ENCODE results near the gene PHYKPL. TPM values are rescaled to one million over a fixed set of nuclear protein-coding genes. Genes with fewer than 3 reads are reported as not detected.

The PHYKPL gene
- total and polyA plus RNA-seq, 11 donors: 21.3 to 56.2 (median 38.6) TPM

DNA sequence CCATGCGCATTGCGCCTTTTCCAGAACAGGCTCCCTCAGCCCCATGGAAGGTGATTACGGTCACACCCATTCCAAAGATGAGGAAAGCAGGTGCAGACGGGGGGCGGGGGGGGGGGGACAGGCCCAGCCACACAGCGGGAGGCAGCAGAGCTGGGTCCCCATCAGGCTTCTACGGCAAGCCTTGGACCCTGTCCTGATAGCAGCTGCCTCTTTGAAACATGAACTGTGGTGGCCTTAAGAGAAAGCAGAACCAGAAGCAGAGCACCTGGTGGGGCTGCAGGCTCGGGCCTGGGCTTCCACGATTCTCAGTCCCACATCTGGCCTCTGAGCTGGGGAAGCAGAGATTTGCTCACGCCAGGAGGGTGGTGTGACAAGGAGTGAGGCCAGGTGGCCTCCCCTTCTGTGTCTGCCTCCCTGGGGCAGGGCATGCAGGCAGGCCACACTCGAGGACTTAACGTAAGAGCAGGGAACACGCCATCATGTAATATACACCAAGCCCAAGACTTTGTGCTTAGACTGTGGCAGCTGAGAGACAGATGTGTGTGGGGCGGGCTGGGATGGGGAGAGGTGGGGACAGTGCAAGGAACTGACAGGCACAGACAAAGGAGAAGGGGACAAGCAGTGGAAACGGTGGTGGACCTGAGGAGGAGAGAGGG, 14.2 kb upstream of the PHYKPL start:
- Histone ChIP-seq H3K4me3 (no peak overlapping the region), H3K4me1 (peaks cover 0 to 14% (median 4%) of the 10 kb centered on the region in 12 donors), H3K27ac (no peak overlapping the region), H3K36me3 (no peaks in the 10 kb centered on the region), H3K9me3 (no peaks in the 10 kb centered on the region), H3K27me3 (no peaks in the 10 kb centered on the region)
- intact Hi-C loops (cut with DNase I): no loop called here
- 83 to 90% (median 86%) methylated on average over 12 to 15 of the region's 15 CpGs for WGBS, 4 donors
- DNase-seq (no peak), ATAC-seq (no peak)
- no peak for TF ChIP-seq POLR2A (IDR thresholded peaks at IDR 0.05)
- TF ChIP-seq, protein P1, sequence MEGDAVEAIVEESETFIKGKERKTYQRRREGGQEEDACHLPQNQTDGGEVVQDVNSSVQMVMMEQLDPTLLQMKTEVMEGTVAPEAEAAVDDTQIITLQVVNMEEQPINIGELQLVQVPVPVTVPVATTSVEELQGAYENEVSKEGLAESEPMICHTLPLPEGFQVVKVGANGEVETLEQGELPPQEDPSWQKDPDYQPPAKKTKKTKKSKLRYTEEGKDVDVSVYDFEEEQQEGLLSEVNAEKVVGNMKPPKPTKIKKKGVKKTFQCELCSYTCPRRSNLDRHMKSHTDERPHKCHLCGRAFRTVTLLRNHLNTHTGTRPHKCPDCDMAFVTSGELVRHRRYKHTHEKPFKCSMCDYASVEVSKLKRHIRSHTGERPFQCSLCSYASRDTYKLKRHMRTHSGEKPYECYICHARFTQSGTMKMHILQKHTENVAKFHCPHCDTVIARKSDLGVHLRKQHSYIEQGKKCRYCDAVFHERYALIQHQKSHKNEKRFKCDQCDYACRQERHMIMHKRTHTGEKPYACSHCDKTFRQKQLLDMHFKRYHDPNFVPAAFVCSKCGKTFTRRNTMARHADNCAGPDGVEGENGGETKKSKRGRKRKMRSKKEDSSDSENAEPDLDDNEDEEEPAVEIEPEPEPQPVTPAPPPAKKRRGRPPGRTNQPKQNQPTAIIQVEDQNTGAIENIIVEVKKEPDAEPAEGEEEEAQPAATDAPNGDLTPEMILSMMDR (IDR thresholded peaks at IDR 0.05): no peak

DNA sequence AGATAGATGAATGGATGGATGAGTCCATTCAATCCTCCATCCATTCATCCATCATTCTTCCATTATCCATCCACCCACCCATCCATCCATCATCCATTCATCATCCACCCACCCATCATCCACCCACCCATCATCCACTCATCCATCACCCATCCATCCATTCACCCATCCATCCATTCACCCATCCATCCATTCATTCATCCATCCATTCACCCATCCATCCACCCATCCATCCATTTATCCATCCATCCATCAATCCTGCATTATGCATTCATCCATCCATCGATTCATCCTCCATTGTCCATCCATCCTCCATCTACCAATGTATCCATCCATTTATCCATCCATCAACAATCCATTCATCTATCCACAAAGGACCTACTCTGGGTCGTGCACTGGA, 12.8 kb upstream of the PHYKPL start:
- WGBS, 4 donors: 79 to 91% (median 83%) methylated on average over 2 of the region's 2 CpGs
- TF ChIP-seq, protein P1 (IDR thresholded peaks at IDR 0.05): no peak
- TF ChIP-seq POLR2A (IDR thresholded peaks at IDR 0.05): no peak

DNA sequence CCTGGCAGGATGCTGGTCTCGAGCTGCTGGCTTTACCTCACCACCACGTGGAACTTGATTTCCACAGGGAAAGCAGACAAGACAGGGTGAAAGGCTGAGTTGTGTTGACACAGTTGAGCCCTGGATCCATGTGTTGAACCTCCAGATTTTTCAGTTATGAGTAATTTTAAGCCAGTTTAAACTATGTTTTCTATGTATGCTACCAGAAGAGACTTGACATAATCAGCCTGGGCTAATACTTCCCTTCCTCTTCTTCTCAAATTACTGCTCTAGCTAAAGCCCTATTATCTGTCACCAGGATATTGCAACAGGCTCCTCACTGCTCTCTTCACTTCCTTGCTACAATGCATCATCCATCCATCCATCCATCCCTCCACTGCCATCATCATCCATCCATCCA, 12.0 kb upstream of the PHYKPL start:
- Histone ChIP-seq H3K27ac (no peak overlapping the region), H3K36me3 (no peaks in the 10 kb centered on the region), H3K9me3 (no peaks in the 10 kb centered on the region), H3K4me3 (no peak overlapping the region), H3K4me1 (peaks cover 0 to 35% (median 11%) of the 10 kb centered on the region in 12 donors), H3K27me3 (no peaks in the 10 kb centered on the region)
- intact Hi-C loops (cut with DNase I): no loop called here
- WGBS, 4 donors: 82 to 85% (median 84%) methylated on average over 2 of the region's 2 CpGs
- ATAC-seq (no peak), DNase-seq (no peak)
- TF ChIP-seq, protein P1 (IDR thresholded peaks at IDR 0.05): no peak
- TF ChIP-seq POLR2A (IDR thresholded peaks at IDR 0.05): no peak

More for the DNA sequence above, 12.8 kb upstream of the PHYKPL start:
- Histone ChIP-seq H3K4me3 (no peak overlapping the region), H3K27me3 (no peaks in the 10 kb centered on the region), H3K9me3 (no peaks in the 10 kb centered on the region), H3K4me1 (peaks cover 0 to 27% (median 7%) of the 10 kb centered on the region in 12 donors), H3K27ac (no peak overlapping the region), H3K36me3 (no peaks in the 10 kb centered on the region)
- no peak for DNase-seq
- intact Hi-C loops (cut with DNase I): no loop called here
- no peak for ATAC-seq

DNA sequence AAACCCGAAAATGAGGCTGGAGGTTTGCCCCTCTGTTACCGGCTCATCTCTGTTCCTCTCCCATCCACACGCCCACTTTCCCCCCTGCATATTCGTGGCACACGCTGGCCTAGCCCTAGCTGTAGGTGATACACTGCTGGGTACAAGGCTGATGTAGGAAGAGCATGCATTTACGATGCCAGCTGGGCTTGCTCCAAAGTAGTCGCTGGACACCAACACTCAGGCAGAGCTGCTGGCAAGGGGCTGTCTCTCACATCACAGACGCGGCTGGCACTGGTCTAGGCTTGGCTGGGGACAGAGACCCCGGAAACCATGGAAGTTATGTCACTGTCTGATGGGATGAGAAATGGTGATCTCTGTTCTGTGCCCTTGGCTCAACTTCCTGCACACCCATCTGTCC, 9.8 kb upstream of the PHYKPL start:
- WGBS, 4 donors: 57 to 61% (median 59%) methylated on average over 10 of the region's 10 CpGs
- peak overlapping the region in 1 of 12 donors; percentile 92 for H3K27ac ChIP-seq

More for the DNA sequence above, 9.8 kb upstream of the PHYKPL start:
- Histone ChIP-seq H3K9me3 (no peaks in the 10 kb centered on the region), H3K36me3 (no peaks in the 10 kb centered on the region), H3K4me1 (peaks cover 3 to 55% (median 26%) of the 10 kb centered on the region in 12 donors), H3K27me3 (no peaks in the 10 kb centered on the region), H3K4me3 (no peak overlapping the region)
- peak; percentile 22 to 70 (median 60) for ATAC-seq
- intact Hi-C loops (cut with DNase I): no loop called here
- peak in 2 of 5 donors; percentile 59 to 74 for DNase-seq
- TF ChIP-seq, protein P1 (IDR thresholded peaks at IDR 0.05): no peak
- no peak for TF ChIP-seq POLR2A (IDR thresholded peaks at IDR 0.05)
